Germinal center (tissue), 1 donor: Measurements from ENCODE around the gene PARP6.

ENCODE experiments used
- DNase-seq: peaks from one replicate; pipeline ENCODE4 v3.0.0; 2012; ENCODE audit warnings: mixed read lengths, low spot score

PARP6 gene

DNA sequence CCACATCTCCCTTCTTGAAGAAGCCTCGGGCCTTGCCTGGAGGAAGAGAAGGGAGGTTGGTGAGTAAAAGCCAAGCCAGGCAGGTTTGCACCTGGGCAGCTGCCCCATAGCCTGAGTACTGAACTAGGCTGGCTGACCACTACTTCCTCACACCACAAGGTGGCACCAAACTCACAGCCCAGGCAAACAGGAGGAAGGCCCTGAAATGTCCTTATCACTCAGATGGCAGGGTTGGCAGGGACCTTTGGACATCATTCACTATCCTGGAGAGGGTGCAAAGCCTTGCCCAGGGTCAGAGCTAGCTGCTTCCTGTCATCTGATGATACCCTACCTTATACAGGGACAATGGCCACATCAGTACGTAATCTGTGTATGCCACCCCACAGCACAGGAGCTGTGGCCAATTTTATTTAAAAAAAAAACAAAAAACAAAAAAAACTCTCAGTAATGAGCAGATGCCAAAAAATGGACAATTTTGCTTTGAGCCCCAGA is 72.6 kb downstream of the PARP6 start:
- DNase-seq, result peak; percentile 76

DNA sequence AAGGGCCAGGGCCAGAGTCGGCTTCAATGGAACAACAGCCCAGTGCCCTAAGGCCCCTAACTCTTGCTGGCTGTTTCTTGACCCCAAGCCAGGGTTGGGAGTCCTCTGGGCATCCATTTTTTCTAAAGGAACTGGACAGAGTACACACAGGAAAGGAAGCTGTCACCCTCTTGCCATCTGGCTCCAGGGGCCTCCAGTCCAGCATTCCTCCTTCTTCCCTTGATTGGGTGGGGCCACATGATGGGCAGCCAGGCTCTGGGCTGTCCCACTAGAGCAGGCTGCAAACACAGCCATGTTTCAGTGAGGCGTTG is 73.2 kb downstream of the PARP6 start:
- no peak for DNase-seq

DNA sequence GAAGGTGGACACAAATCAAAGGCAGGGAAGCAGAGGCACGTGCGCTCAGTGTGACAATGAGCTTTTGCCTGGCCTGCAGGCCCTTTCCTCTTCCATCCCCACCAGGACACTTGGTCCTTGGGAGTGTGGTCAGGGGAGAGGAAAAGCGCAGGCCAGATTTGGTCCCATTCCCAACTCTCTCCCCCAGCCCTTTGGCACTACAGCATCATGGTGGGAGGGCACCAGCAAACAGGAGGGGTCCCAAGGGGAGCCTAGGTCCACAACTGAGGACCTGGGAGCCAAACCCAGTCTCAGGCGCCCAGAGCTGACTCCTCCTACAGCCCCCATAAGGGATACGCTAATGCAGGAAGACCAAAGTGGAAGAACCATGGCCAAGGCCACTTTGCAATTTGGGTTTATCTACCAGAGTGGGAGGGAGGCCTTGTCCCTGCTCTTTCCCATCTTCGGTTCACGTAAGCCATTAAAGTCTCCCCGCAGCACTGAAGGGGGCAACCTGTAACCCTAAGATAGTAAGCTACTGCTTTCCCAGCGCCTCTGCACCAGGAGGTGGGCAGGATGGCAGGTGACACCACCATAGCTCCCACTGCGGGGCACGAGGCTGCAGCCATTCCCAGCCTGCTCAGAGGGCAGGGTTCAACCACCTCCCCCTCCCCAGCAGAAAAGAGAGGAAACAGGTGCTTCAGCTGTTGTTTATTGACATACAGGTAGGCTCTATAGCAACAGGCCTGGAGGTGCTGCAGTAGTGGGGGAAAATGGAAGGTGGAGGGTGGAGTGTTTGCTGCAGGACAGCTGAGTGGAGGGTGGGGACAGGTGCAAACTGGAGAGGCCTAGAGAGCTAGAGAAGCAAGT is 73.8 kb downstream of the PARP6 start:
- DNase-seq, result no peak

DNA sequence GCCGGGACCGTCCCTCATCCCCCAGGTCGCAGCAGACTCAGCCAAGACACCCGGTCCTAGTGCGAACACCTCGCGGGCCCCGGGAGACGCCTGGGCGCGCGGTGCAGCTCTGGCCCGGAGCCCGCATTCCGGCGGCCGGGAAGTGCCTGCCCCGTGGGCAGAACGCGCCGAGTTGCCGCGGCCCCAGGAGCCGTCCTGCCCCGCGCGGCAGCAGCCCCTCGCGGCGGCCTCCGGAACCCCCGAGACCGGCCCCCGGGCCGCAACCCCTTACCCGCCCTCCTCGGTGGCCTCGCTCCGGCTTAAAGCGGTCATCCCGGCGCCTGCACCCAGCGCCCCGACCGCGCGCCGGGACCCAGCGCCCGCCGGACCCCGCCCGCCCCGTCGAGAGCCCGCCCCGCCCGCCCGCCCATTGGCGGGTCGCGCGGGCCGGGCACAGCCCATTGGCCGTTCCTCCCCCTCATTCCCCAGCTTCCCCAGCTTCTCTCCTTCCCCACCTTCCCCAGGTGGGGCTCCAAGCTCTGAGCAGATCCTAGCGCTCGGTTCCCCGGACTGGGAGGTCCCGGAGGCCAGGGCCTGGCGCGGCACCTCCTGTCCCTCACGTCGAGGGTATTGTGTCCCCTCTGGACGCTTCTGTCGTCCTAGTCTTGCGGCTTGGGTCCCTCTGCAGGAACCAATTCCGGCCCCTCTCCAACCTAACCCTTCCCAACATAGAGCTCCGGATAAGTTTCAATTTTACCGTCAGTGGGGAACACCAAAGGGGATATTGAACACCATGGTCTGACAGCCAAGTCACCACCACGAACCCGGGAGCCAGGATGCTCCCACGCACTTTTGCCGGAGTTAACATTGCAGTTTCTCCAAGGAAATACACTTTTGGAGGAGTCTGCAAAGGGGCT is 74.6 kb downstream of the PARP6 start, which contains the start of gene GRAMD2A:
TSS of gene GRAMD2A (minus strand) at position 328 of the 896 bp plus-strand sequence.
- peak; percentile 81 for DNase-seq

DNA sequence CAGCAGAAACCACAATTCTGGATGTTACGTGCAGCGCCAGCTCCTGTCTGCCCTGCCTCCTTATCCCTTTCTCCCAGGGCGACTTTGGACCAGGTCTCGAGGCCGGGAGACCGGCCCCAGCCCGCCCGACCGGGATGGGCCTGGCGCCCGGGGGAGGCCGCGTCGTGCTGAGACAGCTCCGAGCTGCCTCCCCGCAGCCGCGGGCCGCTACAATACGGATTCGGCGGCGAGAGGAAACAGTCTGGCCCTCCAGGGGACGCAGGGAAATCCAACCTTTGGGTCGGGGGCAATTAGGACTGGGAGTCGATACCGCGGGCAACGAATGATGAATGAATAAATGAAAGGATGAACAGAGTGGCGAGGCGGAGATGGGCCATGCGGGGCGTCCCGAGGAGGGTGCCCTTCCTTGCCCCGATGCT is 75.3 kb downstream of the PARP6 start:
- no peak for DNase-seq

DNA sequence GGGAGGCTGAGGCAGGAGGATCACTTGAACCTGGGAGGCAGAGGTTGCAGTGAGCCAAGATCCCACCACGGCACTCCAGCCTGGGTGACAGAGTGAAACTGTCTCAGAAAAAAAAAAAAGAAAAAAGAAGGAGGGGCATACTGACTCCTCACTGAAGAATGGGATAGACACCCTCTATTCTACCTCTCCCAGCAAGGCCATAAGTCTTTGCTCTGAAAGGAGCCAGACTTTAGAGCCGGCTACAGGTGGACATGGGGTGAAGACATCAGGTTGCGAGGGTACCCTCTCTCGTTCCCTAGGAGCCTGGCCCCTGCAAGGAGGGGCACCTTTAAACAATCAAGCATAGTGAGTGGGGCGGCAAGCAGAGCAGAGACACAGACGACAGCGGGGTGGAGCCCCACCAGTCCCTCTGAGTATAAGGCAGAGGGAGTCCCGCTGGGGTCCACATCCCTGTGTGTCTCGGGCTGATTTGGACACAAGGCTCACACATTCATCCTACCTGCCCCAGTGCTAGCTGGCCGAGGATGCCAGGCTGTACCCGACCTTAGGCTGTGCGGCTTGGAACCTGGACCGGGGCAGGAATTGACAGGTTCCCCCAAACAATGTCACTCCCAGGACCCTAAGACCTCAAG is 75.8 kb downstream of the PARP6 start:
- no peak for DNase-seq

DNA sequence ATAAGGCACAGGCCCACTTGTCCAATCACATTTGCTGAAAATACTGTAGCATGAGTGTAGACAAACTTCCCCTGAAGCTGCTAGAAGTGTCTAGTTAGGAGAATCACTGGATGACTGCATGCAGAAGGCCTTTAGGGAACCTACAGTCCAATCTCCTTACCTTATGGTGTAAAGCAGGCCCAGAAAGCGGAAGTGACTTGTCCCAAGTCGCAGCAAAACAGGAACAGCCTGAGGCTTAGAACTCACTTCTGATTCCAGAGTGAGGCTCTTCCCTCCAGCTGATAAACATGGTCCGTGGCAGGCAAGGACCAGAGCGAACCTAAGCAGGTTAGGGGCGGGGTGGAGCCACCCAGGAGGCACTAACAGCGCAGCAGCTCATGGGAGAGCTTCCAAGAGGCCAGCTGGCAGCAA is 77.2 kb downstream of the PARP6 start:
- DNase-seq, result peak; percentile 47

DNA sequence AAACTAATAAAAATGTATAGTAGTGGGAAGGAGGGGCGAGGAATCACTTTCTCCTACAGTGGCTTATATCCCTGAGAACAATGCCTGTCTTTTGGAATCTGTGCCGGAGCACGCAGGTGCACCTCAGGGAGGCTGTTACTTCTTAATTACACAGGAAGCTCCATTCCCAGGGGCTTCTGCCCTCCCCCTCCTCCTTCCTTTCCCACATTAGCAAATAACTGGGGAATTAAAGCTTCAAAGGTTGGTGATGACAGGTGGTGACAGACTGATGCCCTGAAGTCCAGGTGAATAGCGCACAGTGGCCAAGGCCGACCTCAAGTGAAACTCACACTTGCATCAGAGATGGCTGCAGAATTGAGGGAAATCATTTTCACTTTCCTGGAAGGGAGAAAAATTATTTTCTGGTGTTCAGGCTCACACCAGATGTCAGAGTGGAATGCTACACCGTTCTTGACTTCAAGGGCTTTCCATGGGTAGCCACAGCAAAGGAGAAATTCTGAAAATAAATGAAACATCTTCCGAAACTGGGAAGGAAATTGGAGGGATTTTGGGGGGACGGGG is 78.4 kb downstream of the PARP6 start:
- no peak for DNase-seq

DNA sequence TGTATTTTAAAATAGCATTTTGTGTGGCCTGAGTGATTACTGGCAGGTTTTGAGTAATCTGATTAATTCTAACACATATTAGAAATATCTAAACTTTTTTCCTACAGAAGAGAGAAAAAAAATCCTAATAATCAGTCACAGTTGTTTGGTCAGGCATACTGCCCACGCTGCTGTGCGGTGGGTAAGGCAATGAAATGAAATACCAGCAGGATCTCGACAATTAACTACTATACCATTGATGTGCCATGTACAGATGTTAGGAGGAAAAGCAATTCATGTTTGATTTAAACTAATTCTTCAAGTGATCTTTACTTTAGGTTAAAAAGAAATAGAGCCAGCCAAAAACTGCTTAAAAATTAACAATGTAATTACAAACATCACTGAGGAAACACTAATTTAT is 79.9 kb downstream of the PARP6 start:
- no peak for DNase-seq
